Inflammatory macrophage treated with lipopolysaccharide for 4 hours (primary cell): ENCODE results near the gene UGT1A1.

Experiments
- DNase-seq: peaks from one replicate; pipeline ENCODE4 v3.0.0-alpha.2; 2020

UGT1A1 gene

GRCh38 chr2:233818639-233819621 lies 58.9 kb downstream of the UGT1A1 start:
- DNase-seq = no peak

DNA sequence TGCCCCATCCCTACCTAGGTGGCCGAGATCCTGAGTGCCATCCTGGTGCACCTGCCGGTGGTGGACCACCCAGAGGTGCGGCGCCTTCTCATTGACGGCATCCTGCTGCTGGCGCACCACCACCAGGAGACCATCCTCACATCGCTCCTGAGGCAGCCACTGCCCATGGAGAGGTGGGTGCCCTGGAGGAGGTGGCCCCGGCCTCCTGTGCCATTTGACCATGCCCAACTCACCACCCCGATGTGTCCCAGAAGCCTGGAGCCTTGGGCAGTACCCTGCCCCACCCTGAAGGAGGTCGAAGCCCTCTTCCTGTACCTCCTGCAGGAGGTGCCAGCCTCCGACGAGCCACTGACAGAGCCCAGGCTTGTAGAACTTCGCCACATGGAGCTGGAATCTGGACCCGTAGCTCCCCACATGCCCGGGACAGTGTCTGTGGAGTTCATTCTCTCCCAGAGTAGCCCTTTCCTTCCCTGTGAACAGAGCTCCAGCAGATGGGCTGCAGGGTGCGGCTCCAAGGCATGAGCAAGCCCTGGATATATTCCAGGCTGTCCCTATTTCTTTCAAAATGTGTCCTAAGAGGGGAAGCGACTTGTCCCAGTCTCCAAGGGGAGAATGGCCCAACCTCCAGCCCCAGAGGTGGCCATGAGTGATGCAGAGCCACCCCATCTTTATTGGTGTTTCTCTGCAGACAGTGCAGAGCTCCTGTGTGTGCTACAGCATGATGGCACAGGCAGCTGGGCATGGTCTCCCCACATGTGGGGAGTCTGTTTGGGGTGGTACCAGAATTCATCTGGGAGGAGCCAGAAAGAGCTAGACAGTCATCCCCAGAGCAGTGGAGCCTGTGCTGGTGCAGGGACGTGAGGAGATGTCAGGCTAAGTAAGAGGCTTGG lies 60.1 kb downstream of the UGT1A1 start:
- no peak for DNase-seq

GRCh38 chr2:233820774-233821105 lies 60.7 kb downstream of the UGT1A1 start:
- DNase-seq = no peak

- no peak for DNase-seq
Measured at GRCh38 chr2:233821196-233821595, 61.1 kb downstream of the UGT1A1 start.

- no peak for DNase-seq
Measured at GRCh38 chr2:233821709-233822100, 61.6 kb downstream of the UGT1A1 start.

GRCh38 chr2:233822101-233822771 lies 62.2 kb downstream of the UGT1A1 start:
- no peak for DNase-seq
